ENCODE data around the gene USP11.

USP11 gene

DNA sequence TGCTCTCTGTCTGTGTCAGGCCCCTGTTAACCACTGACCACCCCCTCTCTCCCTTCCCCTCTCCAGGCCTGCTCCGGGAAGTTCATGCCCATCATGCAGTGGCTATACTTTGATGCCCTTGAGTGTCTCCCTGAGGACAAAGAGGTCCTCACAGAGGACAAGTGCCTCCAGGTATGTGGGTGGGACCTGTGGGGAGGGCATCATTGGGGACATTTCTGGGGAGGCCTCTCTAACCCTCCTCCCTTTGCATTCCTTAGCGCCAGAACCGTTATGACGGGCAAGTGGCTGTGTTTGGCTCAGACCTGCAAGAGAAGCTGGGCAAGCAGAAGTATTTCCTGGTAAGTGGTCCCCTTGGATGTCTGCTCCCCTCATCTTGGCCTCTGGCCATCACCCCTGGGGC is 29.9 kb upstream of the USP11 start:
- DNase-seq (ENCODE audit: low read depth in 2 of 2) = no peak

DNA sequence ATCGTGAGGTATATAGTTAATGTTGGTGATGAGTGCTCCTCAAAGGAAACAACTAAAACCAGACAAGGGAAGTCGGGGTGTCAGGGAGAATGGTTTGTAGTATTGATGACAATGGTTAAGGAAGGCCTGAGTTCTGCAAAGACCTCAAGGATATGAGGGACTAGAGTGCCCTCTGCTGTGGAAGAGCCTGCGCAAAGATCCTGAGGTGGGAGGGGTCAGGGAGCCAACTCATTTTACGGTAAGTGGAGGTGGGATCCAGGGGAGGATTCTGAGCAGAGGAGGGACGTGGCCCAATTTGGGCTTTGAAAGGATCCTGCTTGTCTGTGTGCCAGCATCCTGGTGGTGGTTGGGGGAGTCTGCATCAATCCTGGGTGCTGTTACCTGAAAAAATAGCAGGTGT is 27.8 kb upstream of the USP11 start:
- DNase-seq (ENCODE audit: low read depth in 2 of 2) = no peak

DNA sequence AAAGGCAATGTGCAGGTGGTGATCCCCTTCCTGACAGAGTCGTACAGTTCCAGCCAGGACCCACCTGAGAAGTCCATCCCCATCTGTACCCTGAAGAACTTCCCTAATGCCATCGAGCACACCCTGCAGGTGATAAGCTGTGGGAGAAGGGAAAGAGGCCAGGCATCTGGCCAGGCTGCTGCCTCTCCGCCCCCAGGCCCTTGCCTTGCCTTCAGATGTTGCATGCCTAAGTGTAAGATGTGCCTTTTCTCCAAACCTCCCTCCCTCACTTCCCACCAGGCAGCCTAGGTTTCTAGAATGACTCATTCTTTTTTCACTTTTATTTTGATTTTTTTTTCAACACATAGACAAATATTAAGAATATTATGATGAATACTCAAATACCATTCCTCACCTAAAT is 26.5 kb upstream of the USP11 start:
- DNase-seq (ENCODE audit: low read depth in 2 of 2) = no peak

DNA sequence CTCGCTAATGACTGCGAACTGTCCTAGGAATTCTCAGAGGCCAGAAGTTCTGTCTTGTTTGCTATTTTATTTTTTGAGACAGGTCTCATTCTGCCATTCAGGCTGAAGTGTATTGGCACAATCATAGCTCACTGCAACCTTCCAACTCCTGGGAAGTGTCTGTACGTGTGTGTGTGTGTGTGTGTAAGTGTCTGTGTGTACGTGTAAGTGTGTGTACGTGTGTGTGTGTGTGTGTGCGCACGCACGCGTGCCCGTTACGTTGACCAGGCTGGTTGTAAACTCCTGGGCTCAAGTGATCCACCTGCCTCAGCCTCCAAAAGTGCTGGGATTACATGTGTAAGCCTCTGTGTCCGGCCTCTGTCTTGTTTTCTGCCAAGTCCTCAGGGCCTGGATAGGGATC is 24.7 kb upstream of the USP11 start:
- DNase-seq (ENCODE audit: low read depth in 2 of 2) = no peak

DNA sequence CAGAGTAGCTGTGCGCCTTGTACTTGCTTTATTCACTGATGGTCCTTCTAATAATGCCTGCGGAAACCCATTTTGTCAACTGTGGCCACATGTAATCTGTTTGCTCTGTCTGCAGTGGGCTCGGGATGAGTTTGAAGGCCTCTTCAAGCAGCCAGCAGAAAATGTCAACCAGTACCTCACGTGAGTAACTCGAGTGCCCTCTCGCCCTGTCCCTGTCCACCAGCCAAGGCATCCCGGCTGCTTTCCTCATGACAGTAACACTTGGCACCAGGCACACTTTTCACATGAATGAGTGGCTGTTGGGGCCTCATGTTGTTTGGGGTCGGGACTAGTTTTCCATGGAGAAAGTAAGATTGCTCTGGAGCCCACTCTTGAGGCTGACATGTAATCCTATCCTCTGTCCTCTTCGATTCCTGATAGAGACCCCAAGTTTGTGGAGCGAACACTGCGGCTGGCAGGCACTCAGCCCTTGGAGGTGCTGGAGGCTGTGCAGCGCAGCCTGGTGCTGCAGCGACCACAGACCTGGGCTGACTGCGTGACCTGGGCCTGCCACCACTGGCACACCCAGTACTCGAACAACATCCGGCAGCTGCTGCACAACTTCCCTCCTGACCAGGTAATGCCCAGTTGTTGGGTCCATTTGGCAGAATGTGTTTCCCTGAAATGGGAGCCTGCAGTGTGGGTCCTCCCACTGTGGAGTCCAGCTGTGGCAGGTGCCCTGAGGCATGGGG is 23.1 kb upstream of the USP11 start:
- DNase-seq (ENCODE audit: low read depth in 2 of 2) = no peak

DNA sequence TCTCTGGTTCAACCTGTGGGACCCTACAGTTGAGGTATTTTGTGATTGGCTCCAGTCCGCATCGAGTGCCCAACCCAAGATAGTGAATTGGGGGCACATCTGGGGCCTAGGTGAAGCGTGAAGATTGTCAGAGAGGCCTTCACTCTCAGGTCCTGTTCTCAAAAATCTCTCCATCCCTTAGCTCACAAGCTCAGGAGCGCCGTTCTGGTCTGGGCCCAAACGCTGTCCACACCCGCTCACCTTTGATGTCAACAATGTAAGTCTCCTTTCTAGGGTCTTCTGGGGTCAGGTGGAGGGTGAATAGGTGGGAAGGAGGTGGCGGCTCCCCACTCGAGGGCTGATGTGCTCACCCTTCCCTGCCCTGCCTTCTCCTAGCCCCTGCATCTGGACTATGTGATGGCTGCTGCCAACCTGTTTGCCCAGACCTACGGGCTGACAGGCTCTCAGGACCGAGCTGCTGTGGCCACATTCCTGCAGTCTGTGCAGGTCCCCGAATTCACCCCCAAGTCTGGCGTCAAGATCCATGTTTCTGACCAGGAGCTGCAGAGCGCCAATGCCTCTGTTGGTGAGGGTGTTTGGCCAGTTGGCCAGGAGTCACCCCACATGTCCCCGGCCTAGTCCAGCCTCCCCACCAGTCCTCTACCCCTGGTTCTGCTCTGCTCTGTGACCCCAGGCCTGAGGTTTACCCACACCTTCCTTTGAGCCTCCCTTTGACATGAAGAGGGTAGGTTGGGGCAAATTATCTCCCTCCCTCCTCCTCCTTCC is 22.0 kb upstream of the USP11 start:
- DNase-seq (ENCODE audit: low read depth in 2 of 2) = no peak

DNA sequence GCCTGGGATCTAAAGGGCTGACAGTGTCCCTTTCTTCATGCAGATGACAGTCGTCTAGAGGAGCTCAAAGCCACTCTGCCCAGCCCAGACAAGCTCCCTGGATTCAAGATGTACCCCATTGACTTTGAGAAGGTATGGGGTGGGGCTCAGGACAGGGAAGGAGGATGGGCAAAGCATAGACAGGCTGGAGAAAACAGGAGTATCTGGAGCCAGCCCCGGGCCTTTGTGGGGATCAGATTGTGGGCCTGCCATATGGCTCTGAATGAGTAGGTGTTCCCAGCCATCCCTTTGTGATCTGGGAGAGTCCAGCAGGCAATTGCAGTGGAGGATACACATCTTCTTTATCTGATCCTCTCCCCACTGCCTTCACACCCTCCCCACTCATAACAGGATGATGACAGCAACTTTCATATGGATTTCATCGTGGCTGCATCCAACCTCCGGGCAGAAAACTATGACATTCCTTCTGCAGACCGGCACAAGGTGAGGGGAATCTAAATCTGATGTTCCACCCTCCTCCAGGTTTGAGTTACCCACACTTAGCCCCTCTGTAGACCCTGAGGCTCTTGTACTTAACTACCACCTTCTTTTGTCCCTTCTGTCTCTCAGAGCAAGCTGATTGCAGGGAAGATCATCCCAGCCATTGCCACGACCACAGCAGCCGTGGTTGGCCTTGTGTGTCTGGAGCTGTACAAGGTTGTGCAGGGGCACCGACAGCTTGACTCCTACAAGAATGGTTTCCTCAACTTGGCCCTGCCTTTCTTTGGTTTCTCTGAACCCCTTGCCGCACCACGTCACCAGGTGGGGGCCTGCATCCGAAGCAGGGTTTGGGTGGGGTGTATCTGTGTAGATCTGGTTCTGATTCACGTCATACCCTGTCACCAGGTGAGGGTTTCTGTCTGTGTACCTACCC is 20.2 kb upstream of the USP11 start:
- no peak for DNase-seq (ENCODE audit: low read depth in 2 of 2)

DNA sequence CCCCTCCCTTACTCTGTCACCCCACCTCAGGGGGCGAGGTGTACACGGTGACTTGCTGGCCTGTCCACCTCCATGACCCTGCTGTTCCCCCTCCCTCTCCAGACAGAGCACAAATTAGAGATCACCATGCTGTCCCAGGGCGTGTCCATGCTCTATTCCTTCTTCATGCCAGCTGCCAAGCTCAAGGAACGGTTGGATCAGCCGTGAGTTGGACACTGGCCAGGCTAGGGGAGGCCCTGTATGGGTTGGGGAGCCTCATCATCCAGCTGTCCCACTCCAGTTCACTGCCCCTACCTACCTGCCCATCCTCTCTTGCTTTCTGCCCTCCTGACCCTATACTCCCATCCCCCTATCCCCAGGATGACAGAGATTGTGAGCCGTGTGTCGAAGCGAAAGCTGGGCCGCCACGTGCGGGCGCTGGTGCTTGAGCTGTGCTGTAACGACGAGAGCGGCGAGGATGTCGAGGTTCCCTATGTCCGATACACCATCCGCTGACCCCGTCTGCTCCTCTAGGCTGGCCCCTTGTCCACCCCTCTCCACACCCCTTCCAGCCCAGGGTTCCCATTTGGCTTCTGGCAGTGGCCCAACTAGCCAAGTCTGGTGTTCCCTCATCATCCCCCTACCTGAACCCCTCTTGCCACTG is 18.3 kb upstream of the USP11 start:
- no peak for DNase-seq (ENCODE audit: low read depth in 2 of 2)

DNA sequence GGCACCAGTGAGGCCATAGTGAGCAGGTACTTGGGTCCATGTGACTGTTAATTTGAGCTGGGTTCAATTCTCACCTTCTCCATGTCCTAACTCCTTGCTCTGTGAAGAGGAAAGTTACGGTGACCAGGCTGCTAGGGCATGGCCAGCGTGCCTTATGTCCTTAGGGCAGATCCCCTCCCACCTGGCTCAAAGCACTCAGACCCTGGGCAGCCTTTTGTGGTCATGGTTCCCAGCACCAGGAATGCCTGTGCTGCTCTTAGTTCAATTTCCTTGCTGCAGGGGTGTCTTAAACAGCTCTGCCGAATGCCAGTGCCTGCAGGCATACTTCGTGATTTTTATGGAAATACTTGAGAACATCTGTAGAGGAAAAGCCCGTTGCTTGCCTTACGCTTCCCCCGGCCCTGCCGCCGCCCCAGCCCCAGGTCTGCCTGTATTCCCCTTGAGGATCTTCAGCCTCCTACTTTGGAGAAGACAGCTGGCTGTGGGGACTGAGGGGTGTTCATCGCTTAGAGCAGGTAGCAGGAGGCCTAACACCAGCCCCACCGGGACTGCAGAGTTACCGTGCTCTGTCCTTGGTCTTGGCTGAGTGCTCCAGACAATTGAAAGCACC is 17.4 kb upstream of the USP11 start:
- DNase-seq (ENCODE audit: low read depth in 2 of 2) = no peak

DNA sequence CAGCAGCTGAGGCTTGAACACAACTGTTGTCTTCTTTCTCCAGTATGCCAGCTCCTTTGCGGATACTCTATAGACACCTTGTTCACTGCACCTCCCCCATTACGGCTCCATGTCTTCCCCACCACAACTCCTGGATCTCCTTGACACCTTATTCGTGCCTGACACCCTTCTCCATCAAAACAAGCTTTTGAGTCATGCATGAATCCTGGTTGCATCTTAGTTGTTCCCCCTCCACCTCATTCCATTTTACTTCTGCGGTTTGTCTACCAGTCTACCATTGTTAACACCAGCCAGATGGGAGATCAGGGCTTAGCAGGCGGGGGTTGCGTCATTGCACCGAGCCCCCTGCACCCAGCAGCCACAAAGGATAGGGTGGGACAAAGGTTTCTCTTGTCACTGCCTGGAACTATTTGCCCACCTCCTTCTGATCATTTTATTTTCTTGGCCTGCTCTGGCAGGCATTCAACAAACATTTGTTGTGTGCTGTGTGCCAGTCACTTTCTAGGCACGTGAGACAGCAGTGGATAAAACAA is 16.4 kb upstream of the USP11 start:
- DNase-seq (ENCODE audit: low read depth in 2 of 2) = no peak

DNA sequence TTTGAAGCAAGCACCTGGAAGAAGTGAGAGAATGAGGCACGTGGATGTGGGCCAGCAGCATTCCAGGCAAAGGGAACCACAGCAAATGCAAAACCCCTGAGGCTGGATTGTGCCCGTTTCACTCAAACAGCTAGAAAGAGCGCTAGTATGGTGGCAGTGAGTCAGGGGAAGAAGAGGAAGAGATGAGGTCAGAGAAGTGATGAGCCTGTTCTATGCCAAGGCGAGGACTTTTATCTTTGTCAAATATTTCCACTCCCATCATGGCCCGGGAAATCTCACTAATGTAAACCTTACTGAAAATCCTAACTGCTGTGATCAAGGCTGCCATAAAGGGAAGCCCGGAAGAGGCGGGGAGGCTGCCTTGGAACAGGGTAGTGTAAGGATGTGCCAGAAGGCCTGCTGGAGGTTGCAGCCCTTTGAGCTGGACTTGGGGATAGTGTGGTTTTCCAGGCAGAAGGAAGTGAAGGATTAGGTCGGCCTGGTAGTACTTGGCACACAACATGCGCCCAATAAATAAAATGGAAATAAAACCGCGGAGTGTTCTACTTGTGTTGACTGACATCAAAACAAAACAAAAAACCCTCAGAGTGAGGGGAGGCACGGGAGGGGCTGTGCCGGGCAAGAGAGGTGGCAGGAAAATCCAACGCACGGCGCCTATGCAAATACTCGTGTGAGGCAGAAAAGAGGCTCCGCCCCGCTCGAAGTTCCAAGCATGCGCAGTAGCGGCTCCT is 15.5 kb upstream of the USP11 start:
- no peak for DNase-seq (ENCODE audit: low read depth in 2 of 2)

DNA sequence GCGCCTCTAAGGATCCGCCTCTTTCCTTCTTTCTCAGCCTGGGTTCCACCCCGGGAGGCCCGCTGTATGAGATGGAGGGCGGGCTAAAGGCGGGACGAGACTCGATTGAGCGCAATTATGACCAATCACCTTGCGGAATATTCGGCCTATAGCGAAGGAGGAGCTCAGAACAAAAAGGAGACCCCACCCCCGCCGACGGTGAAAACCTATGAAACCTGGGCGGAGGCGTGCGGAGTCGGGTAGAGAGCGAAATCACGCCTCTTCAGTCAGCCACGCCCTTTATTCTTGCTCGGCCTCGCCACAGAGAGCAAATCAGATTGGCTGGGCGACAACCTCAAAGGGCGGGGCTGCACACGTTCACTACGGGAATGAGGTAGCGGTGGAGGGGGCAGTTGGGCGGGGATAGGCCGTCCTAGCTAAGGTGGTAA is 14.9 kb upstream of the USP11 start:
- DNase-seq (ENCODE audit: low read depth in 2 of 2) = peak; percentile 83 to 89

DNA sequence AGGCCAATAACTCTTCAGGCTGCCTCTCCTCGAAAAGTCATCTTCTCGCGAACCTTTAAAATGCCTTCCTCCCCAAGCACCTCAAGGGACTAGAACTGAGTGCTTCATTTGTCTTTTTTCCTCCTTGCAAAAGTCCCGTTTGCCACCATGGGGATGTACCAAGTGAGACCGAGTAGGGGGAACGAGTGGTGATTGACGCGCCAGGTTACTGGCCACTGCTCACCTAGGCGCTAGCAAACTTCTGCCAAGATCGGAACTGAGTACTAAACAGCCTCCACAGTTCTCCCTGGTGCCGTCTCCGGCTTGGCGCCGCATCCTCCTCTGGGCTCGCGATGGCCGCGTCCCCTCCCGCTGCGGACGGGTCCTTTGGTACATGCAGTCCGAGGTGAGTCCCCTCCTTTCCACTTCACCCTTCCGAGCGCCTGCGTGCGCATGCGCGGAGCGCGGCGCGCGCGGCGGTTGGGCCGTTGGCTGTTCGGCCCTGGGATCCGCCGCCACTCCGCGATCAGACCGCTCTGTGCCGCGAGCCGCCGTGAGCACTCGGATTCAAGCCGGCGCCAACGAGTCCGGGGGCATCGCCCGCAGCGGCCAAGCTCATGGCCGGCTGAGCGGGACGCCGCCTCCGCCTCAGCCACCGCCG is 14.4 kb upstream of the USP11 start, which contains the start of gene CDK16:
CDK16 (plus strand) TSS at position 402 of the 640 bp plus-strand sequence. CDS start 4,877 bp downstream, outside the sequence.
- DNase-seq (ENCODE audit: low read depth in 2 of 2) = peak; percentile 43 to 54

DNA sequence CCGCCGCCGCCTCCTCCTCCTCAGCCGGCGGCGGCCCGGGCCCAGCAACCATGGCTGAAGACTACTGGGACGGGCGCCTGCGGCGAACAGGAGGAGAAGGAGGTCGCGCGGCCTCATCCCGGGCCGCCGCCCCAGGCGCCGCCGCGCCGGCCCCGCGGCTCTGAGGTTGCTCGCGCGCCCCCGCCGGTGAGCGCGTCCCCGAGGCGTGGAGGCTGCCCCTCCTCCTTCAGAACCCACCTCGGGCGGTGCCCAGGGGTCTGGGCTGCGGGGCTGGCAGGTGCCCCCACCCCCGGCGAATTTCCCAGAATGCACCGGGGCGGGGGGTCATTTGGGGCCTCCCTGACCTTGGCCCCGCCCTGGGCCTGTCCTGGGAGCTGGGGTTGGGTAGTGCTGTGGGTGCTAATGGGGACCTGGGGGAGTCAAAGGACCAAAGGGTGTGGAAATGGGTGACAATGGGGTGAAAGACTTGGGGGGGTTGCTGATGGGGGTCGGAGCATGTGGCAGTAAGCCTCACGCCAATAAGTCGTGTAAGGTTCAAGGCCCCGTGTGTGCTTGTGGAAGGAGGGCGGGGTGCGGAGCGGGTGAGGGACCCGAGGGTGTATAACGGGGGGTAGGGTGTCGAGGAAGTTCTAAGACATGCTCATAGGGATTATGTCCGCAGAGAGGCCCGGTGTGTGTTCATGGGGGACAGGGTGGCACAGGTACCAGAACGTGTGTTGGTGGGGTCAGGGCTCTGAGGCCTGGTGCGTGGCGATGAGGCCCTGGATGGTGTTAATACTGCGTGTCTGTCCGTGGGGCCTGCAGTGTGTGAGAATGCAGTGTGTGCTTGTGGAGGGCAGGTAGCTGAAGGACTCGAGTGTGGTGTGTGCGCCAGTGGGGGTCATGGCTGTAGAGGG is 13.6 kb upstream of the USP11 start:
- DNase-seq (ENCODE audit: low read depth in 2 of 2) = peak in 1 of 2 experiments; percentile 41

DNA sequence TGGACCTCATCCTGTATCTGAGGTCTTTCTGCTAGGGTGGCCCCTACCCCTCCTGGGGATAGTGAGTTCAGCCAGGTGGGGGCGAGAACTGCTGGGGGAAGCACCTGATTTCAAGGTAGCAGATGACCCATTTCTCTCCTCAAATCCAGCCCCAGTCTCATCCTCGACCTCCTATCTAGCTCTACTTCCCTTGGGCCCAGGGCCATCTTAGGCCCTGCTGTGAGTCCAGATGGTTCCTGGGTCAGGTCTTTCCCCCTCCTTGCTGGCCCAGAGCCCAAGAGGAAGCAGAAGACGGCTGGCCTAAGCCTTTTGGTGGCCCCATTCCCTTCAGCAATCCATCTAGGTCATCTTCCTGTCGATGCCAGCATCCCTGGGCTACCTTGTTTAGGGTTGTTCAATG is 11.1 kb upstream of the USP11 start:
- no peak for DNase-seq (ENCODE audit: low read depth in 2 of 2)

DNA sequence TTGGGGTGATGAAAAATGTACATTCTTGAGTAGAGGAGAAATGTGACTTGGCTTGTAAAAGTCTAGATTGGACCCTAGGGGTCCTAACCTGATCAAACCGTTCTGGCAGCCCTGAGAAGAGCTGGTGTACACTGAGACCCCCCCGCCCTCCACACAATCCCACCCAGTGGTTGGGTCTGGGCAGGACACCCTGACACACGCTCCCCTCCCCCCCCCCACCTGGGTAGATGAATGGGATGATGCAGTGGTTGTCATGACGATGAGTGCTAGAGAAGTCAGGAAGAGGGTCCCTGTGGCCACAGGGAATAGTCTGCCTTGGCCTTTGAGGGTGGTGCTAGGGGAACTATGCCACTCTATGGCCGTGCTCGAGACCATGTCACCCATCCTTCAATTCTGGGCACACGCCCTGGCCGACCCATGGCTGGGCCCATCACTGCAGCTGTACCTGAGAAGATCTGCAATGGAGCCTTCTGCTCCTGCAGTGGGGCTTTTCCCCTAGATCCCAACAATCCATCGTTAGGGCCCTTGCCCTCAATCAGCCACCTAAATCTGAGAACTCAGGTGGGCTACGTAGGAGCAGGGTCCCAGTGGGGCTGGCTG is 10.0 kb upstream of the USP11 start:
- DNase-seq (ENCODE audit: low read depth in 2 of 2) = no peak

DNA sequence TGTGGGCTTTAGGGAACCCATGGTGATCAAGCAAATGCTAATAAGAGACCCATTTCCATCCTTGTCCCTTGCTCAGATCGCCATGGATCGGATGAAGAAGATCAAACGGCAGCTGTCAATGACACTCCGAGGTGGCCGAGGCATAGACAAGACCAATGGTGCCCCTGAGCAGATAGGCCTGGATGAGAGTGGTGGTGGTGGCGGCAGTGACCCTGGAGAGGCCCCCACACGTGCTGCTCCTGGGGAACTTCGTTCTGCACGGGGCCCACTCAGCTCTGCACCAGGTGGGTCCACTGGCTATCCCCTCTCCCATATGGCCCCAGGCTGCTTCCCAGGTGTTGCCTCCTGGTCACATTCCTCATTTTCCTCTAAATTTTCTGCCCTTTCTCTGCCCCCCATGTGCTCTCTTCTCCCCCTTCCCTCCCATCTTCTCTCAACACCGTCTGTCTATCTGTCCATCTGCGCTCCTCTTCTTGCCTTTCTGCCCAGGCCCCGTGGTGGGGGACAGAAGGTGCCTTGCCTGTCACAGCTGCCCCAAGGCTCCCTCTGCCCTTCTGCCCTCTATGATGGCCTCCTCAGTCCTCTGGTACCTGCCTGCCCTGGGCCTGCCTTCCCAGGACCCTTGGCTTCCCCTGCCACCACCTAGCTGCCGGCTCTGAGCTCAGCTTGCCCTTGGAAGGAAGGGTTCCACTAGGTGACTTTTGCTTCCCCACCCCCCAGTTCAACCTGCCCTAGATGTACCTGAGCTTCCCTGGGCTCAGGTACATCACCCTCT is 9.1 kb upstream of the USP11 start:
- no peak for DNase-seq (ENCODE audit: low read depth in 2 of 2)

Measured in stimulated activated CD4-positive, alpha-beta T cell treated with anti-CD3 and anti-CD28 coated beads, Interleukin-12 subunit alpha, Interleukin-12 subunit beta, amount 100 ng/mL, for 24 hours (primary cell).